Epidermal melanocyte (primary cell): Measurements from ENCODE around the gene MTX1.

Source experiments
- DNase-seq: peaks from one replicate; pipeline ENCODE4 v3.0.0; 2011; ENCODE audit warnings: low spot score; ENCODE audit not compliant: insufficient read length

The MTX1 gene

DNA sequence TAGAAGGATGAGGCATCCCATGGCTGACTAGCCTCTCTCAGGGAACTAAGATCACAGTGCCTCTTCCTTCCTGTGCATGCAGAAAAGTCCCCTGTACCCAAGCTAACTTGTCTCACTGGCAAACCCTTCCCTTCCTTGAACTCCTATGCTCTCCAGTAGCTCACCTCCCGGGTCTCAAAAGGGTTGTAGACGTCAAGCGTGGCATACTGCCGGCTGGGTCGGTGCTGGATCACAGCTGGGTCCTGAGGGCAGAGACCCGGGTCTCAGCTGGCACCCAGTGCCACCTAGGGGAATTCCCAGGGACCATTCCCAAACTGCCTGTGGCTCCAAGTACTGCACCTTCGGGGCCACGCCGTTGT is 53.0 kb downstream of the MTX1 start:
- DNase-seq: no peak

DNA sequence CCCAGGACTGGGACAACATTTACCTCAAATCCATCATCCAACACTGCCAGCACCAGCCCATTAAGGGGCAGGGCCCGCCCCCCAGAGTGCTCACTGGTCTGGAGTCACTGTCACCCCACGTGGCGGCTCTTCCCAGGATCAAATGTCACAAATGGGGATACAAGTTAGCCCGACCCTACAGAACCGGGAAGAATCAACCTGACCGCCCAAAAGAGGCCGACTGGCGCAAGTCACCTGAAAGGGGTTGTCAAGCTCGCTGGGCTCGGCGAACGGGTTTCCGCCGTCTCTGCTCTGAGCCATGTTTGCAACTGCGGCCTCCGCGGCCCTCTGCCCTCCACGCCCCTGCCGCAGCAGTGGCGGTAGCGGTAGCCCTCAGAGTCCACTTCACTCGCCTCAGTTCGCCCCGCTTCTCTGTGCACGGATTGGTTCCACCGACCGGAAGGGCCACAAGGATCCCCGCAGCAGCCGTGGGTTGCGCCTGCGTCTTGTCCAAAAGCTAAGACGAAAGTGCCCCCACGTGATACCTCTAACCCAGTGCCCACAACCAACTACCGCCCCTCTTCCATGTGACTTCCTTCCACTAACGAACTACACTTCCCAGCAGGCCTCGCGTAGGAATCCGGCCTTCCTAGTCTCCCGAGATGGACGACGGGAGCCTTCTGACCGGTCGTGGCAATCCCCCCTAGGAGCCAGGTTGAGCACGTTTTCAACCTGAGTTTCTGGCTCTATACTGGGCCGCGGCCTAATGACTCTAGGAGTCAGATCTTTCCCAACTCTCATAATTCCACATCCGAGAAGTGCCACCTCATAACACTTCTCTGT is 53.6 kb downstream of the MTX1 start, which contains the start of gene SCAMP3:
SCAMP3 (minus strand) TSS at position 509 of the 822 bp plus-strand sequence; CDS start at position 300, 209 bp downstream.
- DNase-seq: peak; percentile 100

DNA sequence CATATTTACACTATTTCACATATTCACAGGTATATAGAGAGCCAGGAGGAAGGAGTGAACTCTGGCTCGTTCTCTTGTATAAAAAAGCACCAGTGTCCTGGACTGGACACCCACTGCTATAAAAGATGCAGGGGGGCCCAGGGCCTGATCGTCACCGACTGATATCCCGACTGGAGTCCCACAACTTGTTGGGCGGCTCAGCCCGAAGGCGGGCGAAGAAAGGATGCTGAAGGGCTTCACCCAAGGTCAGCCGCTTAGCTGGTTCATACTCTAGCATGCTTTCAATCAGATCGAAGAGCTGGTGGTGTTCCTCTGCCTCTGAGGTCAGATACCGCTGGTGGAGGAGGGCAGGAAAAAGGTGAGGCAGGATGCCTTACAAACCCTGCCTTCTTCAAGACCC is 54.6 kb downstream of the MTX1 start:
- DNase-seq: no peak
